Heart left ventricle (tissue), 13 donors: Measurements from ENCODE around the gene STK33.

Source experiments
- POLR2A ChIP-seq, 2 donors: fragments of 450-650 bp; IDR thresholded peaks; one replicate each; pipeline ENCODE4 v1.6.1; 2017; ENCODE audit warnings: antibody characterized with exemption in 2 of 2, mild to moderate bottlenecking in 2 of 2, moderate library complexity in 2 of 2
- TF ChIP-seq, protein P1 (sequence below), 12 donors: fragments of 200-600 bp; sonication (generic) in 4 of 12; IDR thresholded peaks; one replicate each; pipeline versions ENCODE4 v1.5.0 to v1.8.0; 2018 to 2022; ENCODE audit warnings: antibody characterized with exemption in 12 of 12, mild to moderate bottlenecking in 5 of 12
- donor health status: ischemic (EF 13 %, LVEDD 7.1; RV severe dilation, severe dysfunction).
- donor health status: DM: no; HTN: yes; CAD: no.
- donor health status: DM: no; HTN: no; CAD: no.
- donor health status: ischemic (EF 25% LVEDD 6.9; RV normal size, moderate dysfunction).
- donor health status: ischemic (EF 25% LVEDD 5.7; RV mildly dilated, moderate dysfunction).
- donor health status: ischemic (EF 35%, LVEDD 5.7; RV mildly dilated, moderate dysfunction).
- donor health status: nonischemic (EF 11% LVEDD 7.7; RV severe dilation, severe dysfunction).
- donor health status: DM: yes; HTN: yes; CAD: no.
- donor health status: PGD.
- donor health status: ischemic (EF 29% LVEDD 5.4; RV normal size, mild dysfunction).
- donor health status: nonischemic (EF 23%, LVEDD 6.1; RV moderate dilation, normal function).

DNA sequence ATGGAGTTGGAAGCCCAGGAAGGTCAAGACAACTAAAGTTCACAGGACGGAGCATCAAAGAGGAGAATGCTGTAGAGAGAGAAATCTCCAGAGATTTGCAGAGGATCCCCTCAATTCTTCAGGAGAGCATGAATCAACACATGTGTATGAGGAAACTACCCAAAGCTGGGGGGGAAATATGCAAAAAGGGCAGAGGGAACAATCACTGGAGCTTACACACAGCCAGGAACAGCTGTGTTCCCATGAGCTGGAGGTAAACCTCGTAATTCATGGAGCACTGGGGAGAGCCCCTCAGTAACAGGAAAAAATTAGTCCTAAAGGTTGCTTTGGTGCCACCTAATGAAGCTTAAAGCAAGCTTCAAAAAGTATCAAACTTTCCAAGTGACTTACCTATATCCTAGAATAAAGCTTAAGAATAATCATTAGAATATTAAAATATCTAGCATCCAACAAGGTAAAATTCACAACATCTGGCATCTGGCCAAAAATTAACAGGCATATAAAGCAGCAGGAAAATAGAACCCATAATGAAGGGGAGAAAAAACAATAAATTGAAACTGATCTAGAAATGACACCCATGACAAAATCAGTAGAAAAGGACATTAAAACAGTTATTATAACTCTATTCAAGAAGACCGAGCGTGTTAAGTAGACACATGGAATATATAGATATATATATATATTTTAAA is 134.2 kb downstream of the STK33 start:
- TF ChIP-seq, protein P1, sequence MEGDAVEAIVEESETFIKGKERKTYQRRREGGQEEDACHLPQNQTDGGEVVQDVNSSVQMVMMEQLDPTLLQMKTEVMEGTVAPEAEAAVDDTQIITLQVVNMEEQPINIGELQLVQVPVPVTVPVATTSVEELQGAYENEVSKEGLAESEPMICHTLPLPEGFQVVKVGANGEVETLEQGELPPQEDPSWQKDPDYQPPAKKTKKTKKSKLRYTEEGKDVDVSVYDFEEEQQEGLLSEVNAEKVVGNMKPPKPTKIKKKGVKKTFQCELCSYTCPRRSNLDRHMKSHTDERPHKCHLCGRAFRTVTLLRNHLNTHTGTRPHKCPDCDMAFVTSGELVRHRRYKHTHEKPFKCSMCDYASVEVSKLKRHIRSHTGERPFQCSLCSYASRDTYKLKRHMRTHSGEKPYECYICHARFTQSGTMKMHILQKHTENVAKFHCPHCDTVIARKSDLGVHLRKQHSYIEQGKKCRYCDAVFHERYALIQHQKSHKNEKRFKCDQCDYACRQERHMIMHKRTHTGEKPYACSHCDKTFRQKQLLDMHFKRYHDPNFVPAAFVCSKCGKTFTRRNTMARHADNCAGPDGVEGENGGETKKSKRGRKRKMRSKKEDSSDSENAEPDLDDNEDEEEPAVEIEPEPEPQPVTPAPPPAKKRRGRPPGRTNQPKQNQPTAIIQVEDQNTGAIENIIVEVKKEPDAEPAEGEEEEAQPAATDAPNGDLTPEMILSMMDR (IDR thresholded peaks at IDR 0.05) = no peak
- TF ChIP-seq POLR2A (IDR thresholded peaks at IDR 0.05) = no peak
